Stomach (tissue), 9 donors: ENCODE results near the gene DLGAP1. TPM values are rescaled to one million over a fixed set of nuclear protein-coding genes. Genes with fewer than 3 reads are reported as not detected.

Experiments used
- DNase-seq, 2 donors: peaks; one replicate each; pipeline versions ENCODE4 v3.0.0 to v3.0.0-alpha.2; 2013 to 2019
- H3K27ac ChIP-seq, 5 donors: fragments of 200-600 bp in 4 of 5; sonication (generic) in 4 of 5; one replicate each; pipeline ENCODE4 v1.5.1; 2013 to 2019; ENCODE audit warnings: mild to moderate bottlenecking in 1 of 5, moderate library complexity in 1 of 5
- H3K27me3 ChIP-seq, 3 donors: fragments of 200-600 bp; sonication (generic); one replicate each; pipeline ENCODE4 v1.5.1; 2017 to 2019; ENCODE audit warnings: mixed run types in 1 of 3
- H3K36me3 ChIP-seq, 4 donors: fragments of 200-600 bp; sonication (generic); 1 replicate in 3 of 4; 2 replicates in 1 of 4; pipeline ENCODE4 v1.5.1; 2016 to 2019
- H3K4me1 ChIP-seq, 4 donors: fragments of 200-600 bp; sonication (generic); one replicate each; pipeline ENCODE4 v1.5.1; 2016 to 2019
- H3K4me3 ChIP-seq, 4 donors: fragments of 200-600 bp; sonication (generic) in 3 of 4; one replicate each; pipeline ENCODE4 v1.5.1; 2016 to 2019; ENCODE audit warnings: mild to moderate bottlenecking in 1 of 4
- H3K9me3 ChIP-seq, 4 donors: fragments of 200-600 bp; sonication (generic); one replicate each; pipeline ENCODE4 v1.5.1; 2016 to 2019
- CTCF ChIP-seq, 7 experiments: fragments of 450-650 bp in 4 of 7; fragments of 200-600 bp in 3 of 7; sonication (generic) in 3 of 7; IDR thresholded peaks; one replicate each; pipeline ENCODE4 v1.5.1; 2016 to 2019; ENCODE audit warnings: antibody characterized with exemption in 7 of 7, control low read depth in 2 of 7, mild to moderate bottlenecking in 1 of 7
- EP300 ChIP-seq: sonication (generic); formaldehyde crosslinking; IDR thresholded peaks from one replicate; pipeline ENCODE4 v1.6.1; 2017; ENCODE audit warnings: antibody characterized with exemption
- POLR2A ChIP-seq, 4 donors: fragments of 450-650 bp; IDR thresholded peaks; one replicate each; pipeline ENCODE4 v1.6.1; 2016; ENCODE audit warnings: antibody characterized with exemption in 4 of 4, control low read depth in 2 of 4, mild to moderate bottlenecking in 1 of 4, moderate library complexity in 1 of 4
- POLR2AphosphoS5 ChIP-seq, 3 donors: sonication (generic); formaldehyde crosslinking; IDR thresholded peaks; one replicate each; pipeline ENCODE4 v1.6.1; 2016; ENCODE audit warnings: antibody characterized with exemption in 3 of 3
- WGBS, 5 donors: extraction: QIAGEN DNeasy Blood & Tissue Kit in 3 of 5; methylation state at CpG; one replicate each; pipeline versions ENCODE4 v1.1.5 to v1.1.7; 2013 to 2018; 5-methylcytosine and 5-hydroxymethylcytosine counted together
- intact Hi-C: fragments of 100-400 bp; cut with DNase I; formaldehyde crosslinking; loops from one replicate; pipeline ENCODE4 v1.15.1; 2023; ENCODE audit warnings: low total_unique reads
- polyA plus RNA-seq, 3 donors: library from polyadenylated mRNA; stranded (reverse); fragments of 200-250 nt; gene quantifications; one replicate each; pipeline ENCODE4 v1.2.3, GENCODE V29; 2013
- total RNA-seq, 5 donors: library from RNA; depleted of rRNA; stranded (reverse); fragments of >200 nt; gene quantifications; one replicate each; pipeline versions ENCODE4 v1.1.0 to v1.2.3, GENCODE V29; 2014 to 2016
- donor health status: healthy with polysubstance abuse.
- donor health status: Bipolar disorder and iron deficiency.
- donor health status: healthy.

The DLGAP1 gene
- total and polyA plus RNA-seq, 8 donors = 0.06 to 7.0 (median 1.3) TPM; not detected in 1

GRCh38 chr18:3710712-3711301 lies 744.3 kb downstream of the DLGAP1 start:
- WGBS, 5 donors = 10 to 23% (median 17%) methylated on average over 8 of the region's 8 CpGs
- H3K27me3 ChIP-seq = no peaks in the 10 kb centered on the region
- H3K4me3 ChIP-seq = no peak overlapping the region
- TF ChIP-seq CTCF (IDR thresholded peaks at IDR 0.05) (no peak), POLR2A (IDR thresholded peaks at IDR 0.05) (no peak), EP300 (no peak), POLR2AphosphoS5 (IDR thresholded peaks at IDR 0.05) (peak in 1 of 3 donors; percentile 75)
- H3K9me3 ChIP-seq = no peaks in the 10 kb centered on the region
- intact Hi-C loops = no loop called here
- DNase-seq = peak; percentile 81 to 82
- H3K36me3 ChIP-seq = no peaks in the 10 kb centered on the region
- peaks cover 0 to 43% (median 39%) of the 10 kb centered on the region in 4 donors for H3K4me1 ChIP-seq
- peak overlapping the region in 4 of 5 donors; percentile 34 to 71 (median 53) for H3K27ac ChIP-seq

- H3K27ac ChIP-seq = peak overlapping the region in 1 of 5 donors; percentile 18
- TF ChIP-seq EP300 (no peak), POLR2AphosphoS5 (IDR thresholded peaks at IDR 0.05) (no peak), POLR2A (IDR thresholded peaks at IDR 0.05) (no peak), CTCF (IDR thresholded peaks at IDR 0.05) (no peak)
- WGBS, 5 donors = 17 to 41% (median 28%) methylated on average over 4 of the region's 4 CpGs
- H3K27me3 ChIP-seq = no peaks in the 10 kb centered on the region
- H3K4me1 ChIP-seq = peaks cover under 1 to 49% (median 41%) of the 10 kb centered on the region in 4 donors
- H3K36me3 ChIP-seq = no peaks in the 10 kb centered on the region
- intact Hi-C loops = loop anchor here (10.0 kb wide), 2 partner anchors 56 to 296 kb away; no protein-coding TSS in a partner anchor
- DNase-seq = no peak
- no peaks in the 10 kb centered on the region for H3K9me3 ChIP-seq
- no peak overlapping the region for H3K4me3 ChIP-seq
These were observed 745.9 kb downstream of the DLGAP1 start for GRCh38 chr18:3709205-3709604.

DNA sequence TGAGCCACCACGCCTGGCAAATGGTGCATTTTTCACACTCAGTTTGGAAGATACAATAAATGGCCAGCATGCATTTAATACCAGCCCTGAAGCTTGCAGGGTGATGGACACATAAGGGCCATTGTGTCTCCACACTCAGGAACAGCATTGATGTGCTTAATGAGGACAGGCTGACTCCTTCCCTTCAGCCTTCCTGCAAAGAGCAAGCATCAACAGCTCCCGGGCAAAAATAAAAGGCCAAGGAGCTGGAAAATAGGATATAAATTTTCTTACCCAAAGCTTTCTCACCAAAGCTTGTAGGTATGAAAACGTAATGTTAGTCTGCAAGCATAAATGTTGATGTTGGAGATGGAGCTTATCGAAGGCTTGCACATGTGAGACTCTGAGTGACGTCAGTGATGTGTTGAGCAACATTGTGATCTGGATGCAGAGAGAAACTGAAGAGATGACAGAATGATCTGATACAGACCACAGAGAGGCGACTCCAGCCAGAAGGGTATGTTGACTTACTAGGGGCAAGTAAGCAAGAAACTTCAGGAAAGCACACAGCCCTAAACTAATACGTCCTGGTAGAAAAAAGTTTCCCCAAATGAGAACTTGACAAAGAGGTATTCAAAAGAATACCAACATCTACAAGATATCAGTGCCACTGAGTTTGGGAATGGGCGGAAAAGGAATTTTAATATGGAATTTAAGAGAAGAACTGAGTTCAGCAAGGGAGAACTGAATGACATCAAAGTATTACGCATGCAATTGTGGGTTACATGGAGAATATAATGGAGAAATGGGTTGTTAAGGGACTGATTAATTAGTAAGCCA lies 748.6 kb downstream of the DLGAP1 start:
- intact Hi-C loops = loop anchor here (10.0 kb wide), 2 partner anchors 58 to 298 kb away; no protein-coding TSS in a partner anchor
- TF ChIP-seq POLR2AphosphoS5 (IDR thresholded peaks at IDR 0.05) (no peak), POLR2A (IDR thresholded peaks at IDR 0.05) (no peak), EP300 (no peak), CTCF (IDR thresholded peaks at IDR 0.05) (no peak)
- DNase-seq = no peak
- Histone ChIP-seq H3K4me1 (peaks cover 6 to 44% (median 36%) of the 10 kb centered on the region in 4 donors), H3K9me3 (no peaks in the 10 kb centered on the region), H3K4me3 (no peak overlapping the region), H3K36me3 (no peaks in the 10 kb centered on the region), H3K27ac (no peak overlapping the region), H3K27me3 (no peaks in the 10 kb centered on the region)
- WGBS, 5 donors = 76 to 86% (median 77%) methylated on average over 9 of the region's 9 CpGs

GRCh38 chr18:3704556-3705344 lies 750.4 kb downstream of the DLGAP1 start:
- no peak for DNase-seq
- Histone ChIP-seq H3K27me3 (no peaks in the 10 kb centered on the region), H3K4me3 (no peak overlapping the region), H3K36me3 (no peaks in the 10 kb centered on the region), H3K9me3 (no peaks in the 10 kb centered on the region), H3K27ac (no peak overlapping the region), H3K4me1 (peaks cover 6 to 29% (median 21%) of the 10 kb centered on the region in 4 donors)
- whole genome bisulfite sequencing, 5 donors = 67 to 92% (median 79%) methylated on average over 3 of the region's 3 CpGs
- no peak for TF ChIP-seq POLR2AphosphoS5 (IDR thresholded peaks at IDR 0.05)
- TF ChIP-seq CTCF (IDR thresholded peaks at IDR 0.05) = no peak
- no peak for TF ChIP-seq POLR2A (IDR thresholded peaks at IDR 0.05)
- intact Hi-C loops = loop anchor here (10.0 kb wide), 2 partner anchors 60 to 300 kb away; no protein-coding TSS in a partner anchor
